Panc1 (cell line): Measurements from ENCODE around the gene LDHA. TPM values are rescaled to one million over a fixed set of nuclear protein-coding genes. Genes with fewer than 3 reads are reported as not detected.

ENCODE experiments used
- ATAC-seq: fragments of 200-7000 bp; cut with Tn5 transposase; 2 replicates; pipeline ENCODE4 v1.9.1; 2020; ENCODE audit warnings: mild to moderate bottlenecking, moderate library complexity
- BruUV-seq: library from RNA; stranded (reverse); fragments of 400-500 nt; replicated peaks from 2 replicates; lab custom pipeline; 2021; lab: Mats Ljungman, UMichigan
- CTCF ChIA-PET: fragments of 300-600 bp; sonication (Branson Sonifier 250); formaldehyde crosslinking; loops from one replicate; lab custom pipeline; 2022; ENCODE audit warnings: antibody characterized with exemption; lab: Charles Lee
- POLR2A ChIA-PET: fragments of 300-600 bp; sonication (Branson Sonifier 250); formaldehyde crosslinking; loops from one replicate; lab custom pipeline; 2022; ENCODE audit warnings: antibody characterized with exemption; lab: Charles Lee
- DNase-seq: peaks from one replicate; pipeline ENCODE4 v3.0.0-alpha.2; 2010; ENCODE audit warnings: low read depth, low spot score
- H3K27ac ChIP-seq: 2 replicates; pipeline ENCODE4 v1.5.1; 2011; ENCODE audit warnings: mild to moderate bottlenecking, low read length, inconsistent platforms
- H3K27me3 ChIP-seq: fragments of 200-500 bp; sonication (Bioruptor generic); 2 replicates; pipeline ENCODE4 v1.6.0; 2014; ENCODE audit warnings: low read length, inconsistent platforms; ENCODE audit not compliant: control insufficient read depth, insufficient read depth
- H3K36me3 ChIP-seq: fragments of 200-500 bp; sonication (Bioruptor generic); 2 replicates; pipeline ENCODE4 v1.5.1; 2014; ENCODE audit warnings: inconsistent platforms, mild to moderate bottlenecking, low read length, moderate library complexity; ENCODE audit not compliant: control insufficient read depth, insufficient read depth
- H3K4me1 ChIP-seq: 2 replicates; pipeline ENCODE4 v1.5.1; 2011; ENCODE audit warnings: inconsistent platforms, mild to moderate bottlenecking, low read length, moderate library complexity; ENCODE audit not compliant: control insufficient read depth, insufficient read depth
- H3K4me3 ChIP-seq, 2 experiments: 2 replicates each; pipeline ENCODE4 v1.5.1; 2011 to 2012; ENCODE audit warnings: low read depth in 2 of 2, low read length in 2 of 2, mild to moderate bottlenecking in 2 of 2, inconsistent platforms in 1 of 2, moderate library complexity in 1 of 2
- H3K9me3 ChIP-seq: fragments of 200-500 bp; sonication (Bioruptor generic); 2 replicates; pipeline ENCODE4 v1.5.1; 2014; ENCODE audit warnings: low read depth, mild to moderate bottlenecking, inconsistent platforms, low read length, moderate library complexity; ENCODE audit not compliant: control insufficient read depth, insufficient read depth
- CTCF ChIP-seq: fragments of 450-650 bp; IDR thresholded peaks from 2 replicates; pipeline ENCODE4 v1.5.1; 2017; ENCODE audit warnings: mild to moderate bottlenecking
- POLR2AphosphoS5 ChIP-seq: IDR thresholded peaks from 2 replicates; pipeline ENCODE4 v1.6.1; 2012; ENCODE audit warnings: mild to moderate bottlenecking, low read depth, low read length, moderate library complexity
- REST ChIP-seq, 2 experiments: IDR thresholded peaks; 2 replicates each; pipeline ENCODE4 v1.6.1; 2011 to 2012; ENCODE audit warnings: low read depth in 2 of 2, control low read depth in 1 of 2, low read length in 1 of 2, mild to moderate bottlenecking in 1 of 2, moderate library complexity in 1 of 2; ENCODE audit not compliant: insufficient read depth in 1 of 2
- SIN3A ChIP-seq: IDR thresholded peaks from 2 replicates; pipeline ENCODE4 v1.6.1; 2012; ENCODE audit warnings: low read depth, mild to moderate bottlenecking, low read length, moderate library complexity, borderline replicate concordance; ENCODE audit not compliant: insufficient read depth
- TCF7L2 ChIP-seq: IDR thresholded peaks from 2 replicates; pipeline ENCODE4 v1.6.1; 2011; ENCODE audit warnings: mild to moderate bottlenecking, low read depth, low read length, inconsistent platforms
- in situ Hi-C: cut with HindIII; loops from 2 replicates; pipeline ENCODE4 v1.10.0; 2016; ENCODE audit warnings: low sequenced_read_pairs, low pct_unique_long_range_greater_than_20kb
- intact Hi-C: fragments of 100-400 bp; cut with micrococcal nuclease; formaldehyde crosslinking; loops from one replicate; pipeline ENCODE4 v1.10.0; 2022; ENCODE audit not compliant: unreplicated experiment
- total RNA-seq: library from RNA; stranded (reverse); gene quantifications from one replicate; pipeline ENCODE4 v1.2.1, GENCODE V29; 2021; ENCODE audit not compliant: unreplicated experiment

The LDHA gene
- total RNA-seq, 1 experiment from 2014 or later, result 894 TPM

GRCh38 chr11:18384157-18384641, 10.2 kb upstream of the LDHA start:
- peak; percentile 85 for ATAC-seq
- no TSS peak for BruUV-seq

GRCh38 chr11:18390088-18390487, 4.3 kb upstream of the LDHA start:
- BruUV-seq, result no TSS peak
- in situ Hi-C loops, result no loop called here
- POLR2A ChIA-PET, result no interaction called here
- Histone ChIP-seq H3K4me3 (no peak overlapping the region), H3K4me1 (peaks cover 11% of the 10 kb centered on the region), H3K9me3 (no peaks in the 10 kb centered on the region), H3K36me3 (peaks cover 1% of the 10 kb centered on the region; the same call in 1 of the 2 replicates), H3K27me3 (no peaks in the 10 kb centered on the region), H3K27ac (no peak overlapping the region)
- DNase-seq (no peak), ATAC-seq (no peak)
- CTCF ChIA-PET, result no interaction called here
- intact Hi-C loops, result no loop called here
- no peak for TF ChIP-seq POLR2AphosphoS5
- no peak for TF ChIP-seq TCF7L2
- no peak for TF ChIP-seq CTCF
- TF ChIP-seq SIN3A, result no peak
- TF ChIP-seq REST (IDR thresholded peaks at IDR 0.05; ENCODE audit: insufficient read depth in 1 of 2, low read depth in 2 of 2, low read length in 1 of 2), result no peak

More at GRCh38 chr11:18384157-18384641, 10.2 kb upstream of the LDHA start:
- in situ Hi-C loops (no loop called here), intact Hi-C loops (no loop called here)
- Histone ChIP-seq H3K4me1 (peaks cover 24% of the 10 kb centered on the region), H3K36me3 (no peaks in the 10 kb centered on the region), H3K27ac (peak overlapping the region; percentile 95), H3K9me3 (no peaks in the 10 kb centered on the region), H3K27me3 (no peaks in the 10 kb centered on the region), H3K4me3 (peak overlapping the region in 1 of 2 experiments; percentile 23; a peak in 2 of 4 replicates)
- ChIA-PET POLR2A (interaction anchor here (2.8 kb wide), 1 partner anchor 11 kb away, joined by 17 read pairs; the partner anchor contains the start of gene LDHA), CTCF (no interaction called here)
- no peak for DNase-seq
- TF ChIP-seq TCF7L2 (peak; percentile 80), SIN3A (no peak)
